WTC11 (cell line): ENCODE results near the gene ZNF214. TPM values are rescaled to one million over a fixed set of nuclear protein-coding genes. Genes with fewer than 3 reads are reported as not detected.

Experiments
- ATAC-seq: fragments of 200-7000 bp; cut with Tn5 transposase; 2 replicates; pipeline ENCODE4 v1.10.0; 2021; ENCODE audit warnings: mild to moderate bottlenecking, moderate library complexity
- CTCF ChIA-PET: fragments of 300-600 bp; sonication (Branson Sonifier 250); formaldehyde crosslinking; loops from one replicate; lab custom pipeline; 2021; ENCODE audit warnings: antibody characterized with exemption; lab: Charles Lee
- POLR2A ChIA-PET: fragments of 350-600 bp; sonication (Branson Sonifier 250); formaldehyde crosslinking; loops from one replicate; lab custom pipeline; 2021; ENCODE audit warnings: antibody characterized with exemption; lab: Charles Lee
- DNase-seq: peaks from one replicate; pipeline ENCODE4 v3.0.0; 2021; ENCODE audit warnings: low spot score
- H3K27ac Mint-ChIP-seq: 2 replicates; pipeline ENCODE4 v1.8.0; 2021; ENCODE audit warnings: mixed read lengths
- H3K27me3 Mint-ChIP-seq: 2 replicates; pipeline ENCODE4 v1.8.0; 2021; ENCODE audit warnings: low read depth, mild to moderate bottlenecking, moderate library complexity, mixed read lengths
- H3K36me3 Mint-ChIP-seq: 2 replicates; pipeline ENCODE4 v1.8.0; 2021; ENCODE audit warnings: mixed read lengths
- H3K4me1 Mint-ChIP-seq: 2 replicates; pipeline ENCODE4 v1.8.0; 2022; ENCODE audit warnings: mixed read lengths
- H3K4me3 Mint-ChIP-seq: 2 replicates; pipeline ENCODE4 v1.8.0; 2021; ENCODE audit warnings: mild to moderate bottlenecking, moderate library complexity, mixed read lengths
- H3K9me3 Mint-ChIP-seq: 2 replicates; pipeline ENCODE4 v1.8.0; 2021; ENCODE audit warnings: mixed read lengths
- AFF4 ChIP-seq: sonication (generic); formaldehyde crosslinking; IDR thresholded peaks from 2 replicates; pipeline ENCODE4 v1.8.1; 2023; ENCODE audit warnings: mild to moderate bottlenecking, missing genetic modification reagents, borderline replicate concordance
- ATF3 ChIP-seq: sonication (generic); formaldehyde crosslinking; conservative IDR thresholded peaks from 2 replicates; pipeline ENCODE4 v1.8.1; 2022; ENCODE audit warnings: mild to moderate bottlenecking, missing genetic modification reagents
- CDX4 ChIP-seq: fragments of 250-450 bp; sonication (Bioruptor Pico); IDR thresholded peaks from 2 replicates; pipeline ENCODE4 v1.9.0; 2021; ENCODE audit warnings: moderate library complexity, mild to moderate bottlenecking, inconsistent platforms, borderline replicate concordance
- CREB1 ChIP-seq: sonication (generic); formaldehyde crosslinking; IDR thresholded peaks from 2 replicates; pipeline ENCODE4 v1.8.0; 2023; ENCODE audit warnings: mild to moderate bottlenecking, missing genetic modification reagents
- ELF4 ChIP-seq: sonication (generic); formaldehyde crosslinking; IDR thresholded peaks from 2 replicates; pipeline ENCODE4 v1.8.1; 2022; ENCODE audit warnings: low read depth, mild to moderate bottlenecking, moderate library complexity, missing genetic modification reagents
- ESRRA ChIP-seq: sonication (generic); formaldehyde crosslinking; IDR thresholded peaks from 2 replicates; pipeline ENCODE4 v1.8.1; 2022; ENCODE audit warnings: mild to moderate bottlenecking, missing genetic modification reagents, borderline replicate concordance
- FOXP4 ChIP-seq: sonication (generic); formaldehyde crosslinking; IDR thresholded peaks from 2 replicates; pipeline ENCODE4 v1.8.0; 2022; ENCODE audit warnings: mild to moderate bottlenecking, missing genetic modification reagents
- GABPB1 ChIP-seq: sonication (generic); formaldehyde crosslinking; IDR thresholded peaks from 2 replicates; pipeline ENCODE4 v1.8.1; 2023; ENCODE audit warnings: mild to moderate bottlenecking, missing genetic modification reagents
- HMGA2 ChIP-seq: fragments of 250-450 bp; sonication (Bioruptor Pico); IDR thresholded peaks from 2 replicates; pipeline ENCODE4 v1.4.0; 2021; ENCODE audit warnings: mild to moderate bottlenecking, moderate library complexity
- IRF2 ChIP-seq: sonication (generic); formaldehyde crosslinking; IDR thresholded peaks from 2 replicates; pipeline ENCODE4 v1.8.0; 2022; ENCODE audit warnings: low read depth, missing genetic modification reagents, borderline replicate concordance
- NFE2L1 ChIP-seq: sonication (generic); formaldehyde crosslinking; IDR thresholded peaks from 2 replicates; pipeline ENCODE4 v1.8.1; 2023; ENCODE audit warnings: missing genetic modification reagents
- NR2C2 ChIP-seq: sonication (generic); formaldehyde crosslinking; IDR thresholded peaks from 2 replicates; pipeline ENCODE4 v1.8.0; 2022; ENCODE audit warnings: mild to moderate bottlenecking, missing genetic modification reagents
- NR3C1 ChIP-seq: sonication (generic); formaldehyde crosslinking; conservative IDR thresholded peaks from 2 replicates; pipeline ENCODE4 v1.8.1; 2023; ENCODE audit warnings: low read depth, mild to moderate bottlenecking, missing genetic modification reagents
- SMAD3 ChIP-seq: sonication (generic); formaldehyde crosslinking; IDR thresholded peaks from 2 replicates; pipeline ENCODE4 v1.8.0; 2022; ENCODE audit warnings: missing genetic modification reagents, mild to moderate bottlenecking, borderline replicate concordance
- SOX15 ChIP-seq: fragments of 250-450 bp; sonication (Bioruptor Pico); IDR thresholded peaks from 2 replicates; pipeline ENCODE4 v1.9.0; 2021; ENCODE audit warnings: mild to moderate bottlenecking
- SP1 ChIP-seq: sonication (generic); formaldehyde crosslinking; conservative IDR thresholded peaks from 2 replicates; pipeline ENCODE4 v1.8.1; 2022; ENCODE audit warnings: missing genetic modification reagents
- TEAD1 ChIP-seq: sonication (generic); formaldehyde crosslinking; IDR thresholded peaks from 2 replicates; pipeline ENCODE4 v1.8.0; 2022; ENCODE audit warnings: mild to moderate bottlenecking, missing genetic modification reagents
- ZNF219 ChIP-seq: sonication (generic); formaldehyde crosslinking; IDR thresholded peaks from 2 replicates; pipeline ENCODE4 v1.8.0; 2023; ENCODE audit warnings: missing genetic modification reagents, mild to moderate bottlenecking, borderline replicate concordance
- ZNF396 ChIP-seq: fragments of 250-450 bp; sonication (Bioruptor Pico); IDR thresholded peaks from 2 replicates; pipeline ENCODE4 v1.8.0; 2021; ENCODE audit warnings: mild to moderate bottlenecking, moderate library complexity, borderline replicate concordance
- ZNF416 ChIP-seq: fragments of 250-450 bp; sonication (Bioruptor Pico); IDR thresholded peaks from 2 replicates; pipeline ENCODE4 v1.9.0; 2021; ENCODE audit warnings: mild to moderate bottlenecking, inconsistent platforms
- ZNF423 ChIP-seq: fragments of 250-450 bp; sonication (Bioruptor Pico); IDR thresholded peaks from 2 replicates; pipeline ENCODE4 v2.1.2; 2022; ENCODE audit warnings: mild to moderate bottlenecking, moderate library complexity
- total RNA-seq: library from RNA; stranded (reverse); gene quantifications from 3 replicates; pipeline ENCODE4 v1.2.3, GENCODE V29; 2021
- TF ChIP-seq, protein P1 (sequence below): sonication (generic); formaldehyde crosslinking; IDR thresholded peaks from 2 replicates; pipeline ENCODE4 v1.8.0; 2023; ENCODE audit warnings: missing genetic modification reagents
- TF ChIP-seq, protein P2 (sequence below): sonication (generic); formaldehyde crosslinking; IDR thresholded peaks from 2 replicates; pipeline ENCODE4 v1.8.1; 2022; ENCODE audit warnings: missing genetic modification reagents, borderline replicate concordance
- TF ChIP-seq, protein P3 (sequence below): sonication (generic); formaldehyde crosslinking; IDR thresholded peaks from 2 replicates; pipeline ENCODE4 v1.8.1; 2023; ENCODE audit warnings: mild to moderate bottlenecking, moderate library complexity, missing genetic modification reagents
- TF ChIP-seq, protein P4 (sequence below): sonication (generic); formaldehyde crosslinking; IDR thresholded peaks from 2 replicates; pipeline ENCODE4 v1.8.0; 2022; ENCODE audit warnings: mild to moderate bottlenecking, missing genetic modification reagents

The ZNF214 gene
- total RNA-seq, 1 experiment from 2014 or later = 4.1 TPM

DNA sequence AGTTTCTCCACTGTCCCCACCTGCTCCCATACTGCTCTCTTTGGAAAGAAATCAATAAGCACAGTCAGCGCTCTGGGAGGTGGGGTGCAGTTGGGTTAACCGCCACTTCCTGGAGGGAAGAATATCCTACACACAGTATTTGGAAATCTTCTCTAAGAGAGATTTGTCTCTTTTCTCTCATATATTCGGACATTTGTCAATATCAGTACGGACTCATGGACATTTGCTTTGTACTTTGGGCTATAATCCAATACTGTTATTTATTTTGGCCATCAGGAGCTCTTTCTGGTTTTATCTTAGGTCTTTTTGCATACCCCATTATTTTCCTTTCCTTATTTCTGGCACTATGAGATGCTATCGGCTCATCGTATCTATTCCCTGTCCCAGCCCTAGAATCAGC, 13.9 kb upstream of the ZNF214 start:
- H3K9me3 Mint-ChIP-seq = no peaks in the 10 kb centered on the region
- ChIA-PET POLR2A (no interaction called here), CTCF (no interaction called here)
- ATAC-seq (no peak), DNase-seq (no peak)
- no peaks in the 10 kb centered on the region for H3K4me1 Mint-ChIP-seq
- no peak overlapping the region for H3K27ac Mint-ChIP-seq
- H3K27me3 Mint-ChIP-seq = peaks cover 14% of the 10 kb centered on the region; the same call in 1 of the 2 replicates
- TF ChIP-seq ZNF219 (CRISPR knock-in tag) (no peak), NFE2L1 (CRISPR knock-in tag) (no peak), SOX15 (no peak), TEAD1 (CRISPR knock-in tag) (no peak), ELF4 (CRISPR knock-in tag) (no peak), HMGA2 (CRISPR knock-in tag) (no peak), ESRRA (CRISPR knock-in tag) (no peak), ZNF416 (CRISPR knock-in tag) (no peak), GABPB1 (CRISPR knock-in tag) (no peak), FOXP4 (no peak), ZNF423 (CRISPR knock-in tag) (no peak), IRF2 (CRISPR knock-in tag) (no peak), NR2C2 (CRISPR knock-in tag) (no peak)
- TF ChIP-seq, protein P1, sequence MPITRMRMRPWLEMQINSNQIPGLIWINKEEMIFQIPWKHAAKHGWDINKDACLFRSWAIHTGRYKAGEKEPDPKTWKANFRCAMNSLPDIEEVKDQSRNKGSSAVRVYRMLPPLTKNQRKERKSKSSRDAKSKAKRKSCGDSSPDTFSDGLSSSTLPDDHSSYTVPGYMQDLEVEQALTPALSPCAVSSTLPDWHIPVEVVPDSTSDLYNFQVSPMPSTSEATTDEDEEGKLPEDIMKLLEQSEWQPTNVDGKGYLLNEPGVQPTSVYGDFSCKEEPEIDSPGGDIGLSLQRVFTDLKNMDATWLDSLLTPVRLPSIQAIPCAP (CRISPR knock-in tag) = no peak
- TF ChIP-seq, protein P2, sequence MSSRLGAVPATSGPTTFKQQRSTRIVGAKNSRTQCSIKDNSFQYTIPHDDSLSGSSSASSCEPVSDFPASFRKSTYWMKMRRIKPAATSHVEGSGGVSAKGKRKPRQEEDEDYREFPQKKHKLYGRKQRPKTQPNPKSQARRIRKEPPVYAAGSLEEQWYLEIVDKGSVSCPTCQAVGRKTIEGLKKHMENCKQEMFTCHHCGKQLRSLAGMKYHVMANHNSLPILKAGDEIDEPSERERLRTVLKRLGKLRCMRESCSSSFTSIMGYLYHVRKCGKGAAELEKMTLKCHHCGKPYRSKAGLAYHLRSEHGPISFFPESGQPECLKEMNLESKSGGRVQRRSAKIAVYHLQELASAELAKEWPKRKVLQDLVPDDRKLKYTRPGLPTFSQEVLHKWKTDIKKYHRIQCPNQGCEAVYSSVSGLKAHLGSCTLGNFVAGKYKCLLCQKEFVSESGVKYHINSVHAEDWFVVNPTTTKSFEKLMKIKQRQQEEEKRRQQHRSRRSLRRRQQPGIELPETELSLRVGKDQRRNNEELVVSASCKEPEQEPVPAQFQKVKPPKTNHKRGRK (CRISPR knock-in tag) = no peak
- no peaks in the 10 kb centered on the region for H3K36me3 Mint-ChIP-seq
- no peak overlapping the region for H3K4me3 Mint-ChIP-seq

DNA sequence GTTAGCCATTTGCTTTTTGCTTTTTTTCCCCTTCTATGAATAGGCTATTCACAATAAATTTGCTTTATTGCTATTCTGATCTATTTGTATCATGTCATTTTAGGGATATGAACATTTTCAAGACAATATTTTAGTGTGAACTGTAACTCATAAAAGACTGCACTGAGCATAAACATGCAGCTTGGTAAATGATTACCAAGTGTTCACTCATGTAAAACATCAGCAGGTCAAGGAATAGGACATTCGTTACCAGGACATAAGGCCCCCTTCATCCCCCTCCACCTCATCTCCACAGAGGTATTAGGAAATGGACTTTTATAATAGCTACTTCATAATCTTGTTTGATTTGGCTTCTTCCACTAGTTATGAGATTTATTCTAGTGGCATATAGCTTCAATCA, 12.5 kb upstream of the ZNF214 start:
- Mint-ChIP-seq H3K4me3 (no peak overlapping the region), H3K36me3 (no peaks in the 10 kb centered on the region), H3K9me3 (no peaks in the 10 kb centered on the region), H3K4me1 (no peaks in the 10 kb centered on the region), H3K27ac (no peak overlapping the region), H3K27me3 (peaks cover 21% of the 10 kb centered on the region)
- CTCF ChIA-PET = no interaction called here
- POLR2A ChIA-PET = no interaction called here
- no peak for DNase-seq
- ATAC-seq = no peak
- TF ChIP-seq ATF3 (CRISPR knock-in tag) (no peak), CREB1 (CRISPR knock-in tag) (no peak), SMAD3 (CRISPR knock-in tag) (no peak), AFF4 (CRISPR knock-in tag) (no peak), NR3C1 (CRISPR knock-in tag) (no peak), ZNF396 (CRISPR knock-in tag) (no peak), SP1 (CRISPR knock-in tag) (no peak), IRF2 (CRISPR knock-in tag) (no peak), CDX4 (CRISPR knock-in tag) (no peak)
- TF ChIP-seq, protein P3, sequence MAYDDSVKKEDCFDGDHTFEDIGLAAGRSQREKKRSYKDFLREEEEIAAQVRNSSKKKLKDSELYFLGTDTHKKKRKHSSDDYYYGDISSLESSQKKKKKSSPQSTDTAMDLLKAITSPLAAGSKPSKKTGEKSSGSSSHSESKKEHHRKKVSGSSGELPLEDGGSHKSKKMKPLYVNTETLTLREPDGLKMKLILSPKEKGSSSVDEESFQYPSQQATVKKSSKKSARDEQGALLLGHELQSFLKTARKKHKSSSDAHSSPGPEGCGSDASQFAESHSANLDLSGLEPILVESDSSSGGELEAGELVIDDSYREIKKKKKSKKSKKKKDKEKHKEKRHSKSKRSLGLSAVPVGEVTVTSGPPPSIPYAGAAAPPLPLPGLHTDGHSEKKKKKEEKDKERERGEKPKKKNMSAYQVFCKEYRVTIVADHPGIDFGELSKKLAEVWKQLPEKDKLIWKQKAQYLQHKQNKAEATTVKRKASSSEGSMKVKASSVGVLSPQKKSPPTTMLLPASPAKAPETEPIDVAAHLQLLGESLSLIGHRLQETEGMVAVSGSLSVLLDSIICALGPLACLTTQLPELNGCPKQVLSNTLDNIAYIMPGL (CRISPR knock-in tag) = no peak
- TF ChIP-seq, protein P4, sequence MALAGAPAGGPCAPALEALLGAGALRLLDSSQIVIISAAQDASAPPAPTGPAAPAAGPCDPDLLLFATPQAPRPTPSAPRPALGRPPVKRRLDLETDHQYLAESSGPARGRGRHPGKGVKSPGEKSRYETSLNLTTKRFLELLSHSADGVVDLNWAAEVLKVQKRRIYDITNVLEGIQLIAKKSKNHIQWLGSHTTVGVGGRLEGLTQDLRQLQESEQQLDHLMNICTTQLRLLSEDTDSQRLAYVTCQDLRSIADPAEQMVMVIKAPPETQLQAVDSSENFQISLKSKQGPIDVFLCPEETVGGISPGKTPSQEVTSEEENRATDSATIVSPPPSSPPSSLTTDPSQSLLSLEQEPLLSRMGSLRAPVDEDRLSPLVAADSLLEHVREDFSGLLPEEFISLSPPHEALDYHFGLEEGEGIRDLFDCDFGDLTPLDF (CRISPR knock-in tag) = no peak
